B cell (primary cell): ENCODE data around the gene LIX1. TPM values are rescaled to one million over a fixed set of nuclear protein-coding genes. Genes with fewer than 3 reads are reported as not detected.

Experiments
- ATAC-seq: fragments of 200-7000 bp; cut with Tn5 transposase; one replicate; pipeline ENCODE4 v1.10.0; 2021; ENCODE audit warnings: low read depth, mild to moderate bottlenecking, moderate number of reproducible peaks, moderate library complexity
- CTCF ChIA-PET: fragments of 350-600 bp; sonication (Branson Sonifier 250); formaldehyde crosslinking; loops from one replicate; lab custom pipeline; 2021; ENCODE audit warnings: antibody characterized with exemption, inconsistent platforms; lab: Charles Lee
- POLR2A ChIA-PET: fragments of 350-600 bp; sonication (Branson Sonifier 250); formaldehyde crosslinking; loops from one replicate; lab custom pipeline; 2021; ENCODE audit warnings: antibody characterized with exemption; lab: Charles Lee
- DNase-seq: peaks from one replicate; pipeline ENCODE4 v3.0.0; 2013
- H2AFZ ChIP-seq: 2 replicates; pipeline ENCODE4 v1.6.1; 2012; ENCODE audit warnings: mild to moderate bottlenecking, low read depth, low read length; ENCODE audit not compliant: insufficient read depth, poor library complexity, severe bottlenecking
- H3K27ac ChIP-seq, 2 donors: 1 replicate in 1 of 2; 2 replicates in 1 of 2; pipeline ENCODE4 v1.5.1; 2012 to 2013; ENCODE audit warnings: low read length in 2 of 2, mild to moderate bottlenecking in 2 of 2, moderate library complexity in 1 of 2
- H3K27me3 ChIP-seq, 4 experiments: fragments of 200-600 bp in 1 of 4; sonication (generic) in 1 of 4; replicated peaks in 1 of 4; 1 replicate in 2 of 4; 2 replicates in 2 of 4; pipeline versions ENCODE4 v1.6.1 to v1.7.0; 2013 to 2016; ENCODE audit warnings: low read length in 3 of 4, mild to moderate bottlenecking in 2 of 4, mixed read lengths in 1 of 4, moderate library complexity in 1 of 4; ENCODE audit not compliant: insufficient read depth in 4 of 4, control insufficient read depth in 3 of 4; ENCODE audit errors: control extremely low read depth in 1 of 4
- H3K36me3 ChIP-seq, 2 experiments: replicated peaks in 1 of 2; 1 replicate in 1 of 2; 2 replicates in 1 of 2; pipeline versions ENCODE4 v1.6.1 to v1.7.1; 2013; ENCODE audit warnings: low read length in 1 of 2; ENCODE audit not compliant: insufficient read depth in 2 of 2, control insufficient read depth in 1 of 2; ENCODE audit errors: control extremely low read depth in 1 of 2, extremely low read depth in 1 of 2
- H3K4me1 ChIP-seq, 2 donors: fragments of 200-600 bp in 1 of 2; sonication (generic) in 1 of 2; 1 replicate in 1 of 2; 2 replicates in 1 of 2; pipeline versions ENCODE4 v1.5.1 to v1.6.1; 2013 to 2017; ENCODE audit warnings: low read length in 2 of 2; ENCODE audit not compliant: control insufficient read depth in 2 of 2, insufficient read depth in 2 of 2
- H3K4me2 ChIP-seq: replicated peaks from 2 replicates; pipeline ENCODE3; 2012; ENCODE audit warnings: mild to moderate bottlenecking, low read depth, low read length; ENCODE audit not compliant: poor library complexity, severe bottlenecking
- H3K4me3 ChIP-seq, 5 experiments: fragments of 200-600 bp in 1 of 5; sonication (generic) in 1 of 5; 1 replicate in 3 of 5; 2 replicates in 2 of 5; pipeline versions ENCODE4 v1.5.1 to v1.7.0; 2011 to 2016; ENCODE audit warnings: low read length in 4 of 5, mild to moderate bottlenecking in 4 of 5, low read depth in 2 of 5, control low read depth in 1 of 5, moderate library complexity in 1 of 5; ENCODE audit not compliant: insufficient read depth in 1 of 5; ENCODE audit errors: control extremely low read depth in 1 of 5, extremely low read depth in 1 of 5
- H3K79me2 ChIP-seq: fragments of 200-600 bp; sonication (generic); one replicate; pipeline ENCODE4 v1.6.0; 2016; ENCODE audit warnings: low read length; ENCODE audit not compliant: control insufficient read depth, insufficient read depth
- H3K9ac ChIP-seq: fragments of 200-600 bp; sonication (generic); 2 replicates; pipeline ENCODE4 v1.6.1; 2017; ENCODE audit warnings: mild to moderate bottlenecking, low read length, moderate library complexity
- H3K9me3 ChIP-seq, 3 donors: one replicate each; pipeline versions ENCODE4 v1.6.1 to v1.7.1; 2013; ENCODE audit warnings: low read length in 2 of 3; ENCODE audit not compliant: control insufficient read depth in 2 of 3, insufficient read depth in 1 of 3; ENCODE audit errors: control extremely low read depth in 1 of 3
- H4K20me1 ChIP-seq: 2 replicates; pipeline ENCODE4 v1.6.0; 2012; ENCODE audit warnings: mild to moderate bottlenecking, low read length; ENCODE audit not compliant: insufficient read depth, control insufficient read depth, poor library complexity, severe bottlenecking
- H3K27ac Mint-ChIP-seq: one replicate; pipeline ENCODE4 v1.8.0; 2021; ENCODE audit warnings: mixed read lengths
- H3K27me3 Mint-ChIP-seq: one replicate; pipeline ENCODE4 v1.8.0; 2021; ENCODE audit warnings: mixed read lengths
- H3K4me1 Mint-ChIP-seq: one replicate; pipeline ENCODE4 v1.8.0; 2021; ENCODE audit warnings: mixed read lengths
- H3K4me3 Mint-ChIP-seq: one replicate; pipeline ENCODE4 v1.8.0; 2021; ENCODE audit warnings: mixed read lengths
- H3K9me3 Mint-ChIP-seq: one replicate; pipeline ENCODE4 v1.8.0; 2022; ENCODE audit warnings: mixed read lengths; ENCODE audit not compliant: insufficient read depth
- CTCF ChIP-seq: fragments of 200-600 bp; IDR thresholded peaks from one replicate; pipeline ENCODE4 v1.8.0; 2022; ENCODE audit warnings: antibody characterized with exemption, mild to moderate bottlenecking
- EZH2 ChIP-seq: IDR thresholded peaks from 2 replicates; pipeline ENCODE4 v1.6.1; 2012; ENCODE audit warnings: borderline replicate concordance, low read depth, mild to moderate bottlenecking, moderate library complexity, low read length; ENCODE audit not compliant: insufficient read depth, poor library complexity, severe bottlenecking
- WGBS: methylation state at CpG from one replicate; pipeline ENCODE4 v1.1.5; 2013; ENCODE audit warnings: missing lambda C conversion rate; ENCODE audit not compliant: insufficient coverage; 5-methylcytosine and 5-hydroxymethylcytosine counted together
- intact Hi-C: fragments of 100-400 bp; cut with micrococcal nuclease; formaldehyde crosslinking; loops from one replicate; pipeline ENCODE4 v1.10.0; 2022
- polyA plus RNA-seq: library from polyadenylated mRNA; depleted of rRNA; stranded (reverse); fragments of >200 nt; gene quantifications from 2 replicates; pipeline ENCODE4 v1.2.3, GENCODE V29; 2012
- total RNA-seq, 2 donors: library from RNA; stranded (reverse); fragments of 120-200 nt in 1 of 2; gene quantifications; 1 replicate in 1 of 2; 2 replicates in 1 of 2; pipeline versions ENCODE4 v1.2.3 to v1.2.4, GENCODE V29; 2013 to 2022

Gene LIX1
- total and polyA plus RNA-seq, 2 donors (not counting 1 experiment from before 2014, with no cell fraction given), result not detected

GRCh38 chr5:97072696-97073095 is 69.7 kb downstream of the LIX1 start:
- no peaks in the 10 kb centered on the region for H4K20me1 ChIP-seq
- Mint-ChIP-seq H3K4me3 (peak overlapping the region; percentile 84), H3K9me3 (no peaks in the 10 kb centered on the region), H3K27ac (peak overlapping the region; percentile 1), H3K27me3 (peaks cover 8% of the 10 kb centered on the region), H3K4me1 (peaks cover 34% of the 10 kb centered on the region)
- DNase-seq (no peak), ATAC-seq (no peak)
- POLR2A ChIA-PET, result interaction anchor here (0.6 kb wide), 1 partner anchor 41 kb away, joined by 3 read pairs; no protein-coding TSS in a partner anchor
- peaks cover 0 to 3% of the 10 kb centered on the region in 2 experiments for H3K36me3 ChIP-seq
- H2AFZ ChIP-seq, result no peak overlapping the region
- TF ChIP-seq CTCF (no peak), EZH2 (no peak)
- no peak overlapping the region for H3K4me3 ChIP-seq
- H3K9ac ChIP-seq, result no peak overlapping the region
- peak overlapping the region; percentile 76 for H3K4me2 ChIP-seq
- no peaks in the 10 kb centered on the region for H3K9me3 ChIP-seq
- intact Hi-C loops, result no loop called here
- H3K79me2 ChIP-seq, result peaks cover 49% of the 10 kb centered on the region
- H3K4me1 ChIP-seq, result peaks cover 34 to 42% of the 10 kb centered on the region in 2 donors
- CTCF ChIA-PET, result interaction anchor here (0.5 kb wide), 1 partner anchor 1724 kb away, joined by 3 read pairs; no protein-coding TSS in a partner anchor
- H3K27me3 ChIP-seq, result no peaks in the 10 kb centered on the region
- no peak overlapping the region for H3K27ac ChIP-seq
- WGBS, result 20% methylated on average over 1 of the region's 2 CpGs

GRCh38 chr5:97071993-97072392 is 70.4 kb downstream of the LIX1 start:
- H3K4me3 Mint-ChIP-seq, result no peak overlapping the region
- ATAC-seq, result no peak

More at GRCh38 chr5:97071993-97072392, 70.4 kb downstream of the LIX1 start:
- H3K27me3 Mint-ChIP-seq, result peaks cover 8% of the 10 kb centered on the region
- no peak for DNase-seq
- peaks cover 34% of the 10 kb centered on the region for H3K4me1 Mint-ChIP-seq
- H3K36me3 ChIP-seq, result peaks cover 0 to 3% of the 10 kb centered on the region in 2 experiments
- no peak overlapping the region for H2AFZ ChIP-seq
- no peaks in the 10 kb centered on the region for H4K20me1 ChIP-seq
- TF ChIP-seq CTCF (no peak), EZH2 (no peak)
- CTCF ChIA-PET, result interaction anchor here (0.5 kb wide), 1 partner anchor 1724 kb away, joined by 3 read pairs; no protein-coding TSS in a partner anchor
- H3K27ac ChIP-seq, result no peak overlapping the region
- no peak overlapping the region for H3K4me3 ChIP-seq
- H3K27ac Mint-ChIP-seq, result no peak overlapping the region
- H3K27me3 ChIP-seq, result no peaks in the 10 kb centered on the region
- peaks cover 45% of the 10 kb centered on the region for H3K79me2 ChIP-seq
- H3K9me3 ChIP-seq, result no peaks in the 10 kb centered on the region
- intact Hi-C loops, result no loop called here
- no peak overlapping the region for H3K9ac ChIP-seq
- H3K4me1 ChIP-seq, result peaks cover 34 to 42% of the 10 kb centered on the region in 2 donors
- no peaks in the 10 kb centered on the region for H3K9me3 Mint-ChIP-seq
- no CpG with 5 or more reads among the region's 4 CpGs for WGBS
- POLR2A ChIA-PET, result no interaction called here
- no peak overlapping the region for H3K4me2 ChIP-seq
